ENCODE results near the gene CDC42EP5.
A peak's percentile ranks its signal among the peaks of the same experiment; 100 is the strongest.

CDC42EP5 gene

GRCh38 chr19:54461613-54462012 lies 11.5 kb downstream of the CDC42EP5 start:
- DNase-seq, result no peak

- DNase-seq, result no peak
Observed at GRCh38 chr19:54461210-54461609, 11.9 kb downstream of the CDC42EP5 start.

DNA sequence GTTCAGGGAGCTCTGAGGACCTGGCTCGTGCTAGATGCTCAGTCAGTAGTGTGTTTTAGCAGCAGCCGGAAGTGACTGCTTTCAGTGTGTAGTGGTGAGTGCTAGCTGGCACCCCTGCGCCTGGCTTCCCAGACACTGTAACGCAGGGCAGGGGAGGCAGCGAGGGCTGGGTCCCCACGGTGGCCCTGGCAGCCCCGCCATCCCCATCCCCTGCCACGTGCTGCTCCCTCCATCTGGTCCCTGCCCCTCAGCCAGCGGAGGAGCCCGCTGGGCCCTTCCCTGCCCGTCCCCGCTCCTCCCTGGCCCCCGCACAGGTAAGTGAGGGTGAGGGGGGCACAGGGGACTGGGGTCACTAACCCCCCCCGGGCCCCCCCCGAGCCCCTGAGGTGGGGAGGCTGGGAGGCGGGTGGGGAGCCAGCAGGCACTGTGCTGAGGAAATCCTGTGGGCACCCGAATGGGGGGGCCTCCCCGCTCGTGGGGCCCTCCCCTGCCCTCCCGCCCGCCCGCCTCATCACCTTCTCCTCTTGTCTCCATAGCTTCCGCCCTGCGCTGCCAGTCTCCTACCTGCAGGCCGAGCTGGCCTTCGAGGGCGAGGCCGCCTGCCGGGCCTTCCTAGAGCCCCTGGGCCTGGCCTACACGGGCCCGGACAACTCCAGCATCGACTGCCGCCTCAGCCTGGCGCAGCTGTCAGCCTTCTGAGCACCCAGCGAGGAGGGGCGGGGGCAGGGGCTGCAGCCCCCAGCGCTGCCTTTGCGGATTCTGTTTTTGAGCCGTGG lies 12.7 kb downstream of the CDC42EP5 start:
- DNase-seq, result no peak

GRCh38 chr19:54459282-54460229 lies 13.5 kb downstream of the CDC42EP5 start:
- no peak for DNase-seq

DNA sequence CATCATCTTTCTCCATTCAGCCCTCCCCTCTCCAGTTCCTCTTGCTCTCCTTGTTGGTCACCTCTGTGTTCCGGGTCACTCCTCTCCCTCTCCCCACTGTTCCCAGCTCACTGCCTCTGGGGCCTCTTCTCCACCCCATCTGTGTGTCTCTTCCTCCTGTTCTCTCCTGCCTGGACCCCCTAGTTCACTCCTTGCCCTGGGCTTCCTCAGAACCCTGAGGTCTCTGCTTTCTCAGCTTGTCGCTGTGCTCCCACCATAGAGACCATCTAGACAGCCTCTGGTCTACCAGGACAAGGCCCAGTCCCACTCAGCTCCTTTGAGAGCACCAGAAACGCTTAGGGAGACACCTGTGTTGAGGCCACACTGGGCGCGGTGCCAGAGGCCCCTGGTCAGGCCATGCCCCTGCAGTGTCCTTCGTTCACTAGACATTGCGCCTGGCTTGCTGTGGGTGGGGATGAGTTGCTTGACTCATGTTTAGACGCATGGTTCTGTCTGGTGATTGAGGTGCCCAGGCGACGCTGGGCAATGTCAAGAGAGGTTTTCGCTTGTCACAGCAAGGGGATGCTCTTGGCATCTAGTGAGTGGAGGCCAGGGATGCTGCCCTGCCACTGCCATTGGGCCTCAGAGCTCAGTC lies 14.3 kb downstream of the CDC42EP5 start:
- DNase-seq, result no peak

GRCh38 chr19:54457773-54458647 lies 15.1 kb downstream of the CDC42EP5 start:
- no peak for DNase-seq

- DNase-seq, result no peak
Observed at GRCh38 chr19:54456423-54457373, 16.4 kb downstream of the CDC42EP5 start.

- no peak for DNase-seq
Observed at GRCh38 chr19:54455786-54456422, 17.2 kb downstream of the CDC42EP5 start.

- DNase-seq, result no peak
Observed at GRCh38 chr19:54454781-54455675, 18.1 kb downstream of the CDC42EP5 start.

DNA sequence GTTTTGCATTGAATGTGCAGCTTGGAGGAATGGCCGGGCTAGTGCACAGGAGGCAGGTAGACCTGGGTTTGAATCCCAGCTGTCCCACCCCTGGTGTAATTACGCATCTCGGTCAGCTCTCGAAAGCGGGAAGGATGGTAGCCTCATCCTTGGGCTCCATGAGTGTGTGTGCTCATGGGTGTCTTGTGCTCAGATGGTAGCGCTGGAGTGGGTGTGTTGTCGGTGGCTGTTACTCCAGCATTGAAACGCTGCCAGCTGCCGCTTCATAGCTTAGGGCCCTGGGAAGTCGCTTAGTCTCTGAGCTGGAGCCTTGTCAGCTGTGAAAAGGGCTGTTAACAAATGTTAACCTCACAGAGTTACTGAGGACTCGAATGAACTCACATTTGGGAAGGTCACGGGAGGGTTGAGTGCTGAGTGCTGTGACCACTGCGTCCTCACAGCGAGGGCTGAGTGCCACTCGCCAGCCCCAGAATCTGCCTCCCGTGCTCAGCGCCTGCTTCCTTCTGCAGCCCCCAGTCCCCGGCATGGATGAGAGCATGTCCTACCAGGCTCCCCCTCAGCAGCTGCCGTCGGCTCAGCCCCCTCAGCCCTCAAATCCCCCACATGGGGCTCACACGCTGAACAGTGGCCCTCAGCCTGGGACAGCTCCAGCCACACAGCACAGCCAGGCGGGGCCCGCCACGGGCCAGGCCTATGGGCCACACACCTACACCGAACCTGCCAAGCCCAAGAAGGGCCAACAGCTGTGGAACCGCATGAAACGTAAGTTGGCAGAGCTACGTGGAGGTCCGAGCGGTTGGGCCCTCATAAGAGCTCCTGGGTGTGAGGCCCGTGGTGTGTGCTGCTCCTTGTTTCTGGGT lies 18.9 kb downstream of the CDC42EP5 start:
- no peak for DNase-seq

- no peak for DNase-seq
Observed at GRCh38 chr19:54452626-54453025, 20.5 kb downstream of the CDC42EP5 start.

- DNase-seq, result no peak
Observed at GRCh38 chr19:54451997-54452396, 21.1 kb downstream of the CDC42EP5 start.

DNA sequence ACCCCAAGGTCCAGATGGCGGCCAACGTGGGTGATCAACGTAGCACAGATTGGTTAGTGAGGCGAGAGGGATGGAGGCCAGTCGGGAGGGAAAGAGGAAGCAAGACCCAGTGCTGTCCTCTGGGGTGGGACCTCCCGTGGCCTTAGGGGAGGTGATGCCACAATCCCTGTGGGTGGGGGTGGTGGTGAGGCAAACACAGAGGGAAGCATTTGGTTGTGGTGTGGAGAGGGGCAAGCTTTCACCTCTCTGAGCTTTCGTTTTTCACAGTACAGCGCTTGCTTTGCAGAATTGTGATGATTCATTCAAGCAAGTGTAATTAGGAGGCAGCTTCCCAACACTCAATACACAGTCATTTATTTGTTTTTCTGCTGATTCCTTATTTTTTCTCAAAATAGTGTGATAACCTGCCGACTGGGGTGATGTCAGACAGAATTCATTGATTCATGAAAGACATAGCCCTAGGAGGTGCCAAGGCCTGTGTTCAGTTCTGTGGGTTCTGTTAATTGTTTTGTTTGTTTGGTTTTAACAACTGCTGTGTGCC lies 21.7 kb downstream of the CDC42EP5 start:
- no peak for DNase-seq

DNA sequence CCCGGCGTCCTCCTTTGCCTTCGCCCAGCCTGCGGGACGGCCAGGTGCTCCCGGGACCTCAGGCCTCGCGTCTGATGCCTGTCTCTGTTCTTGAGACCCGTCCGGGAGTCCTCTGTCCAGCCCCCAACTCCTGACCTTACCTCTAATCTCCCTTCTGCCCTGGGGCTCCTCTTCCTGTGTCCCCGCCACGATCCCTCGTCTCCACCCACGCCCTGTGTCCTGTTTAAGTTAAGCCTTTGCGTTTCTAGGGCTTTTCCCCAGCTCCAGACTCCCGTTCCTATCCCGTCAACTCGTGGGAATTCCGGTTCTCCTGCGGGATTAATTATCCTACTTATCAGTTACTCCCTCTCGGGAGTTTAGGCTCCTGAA lies 23.4 kb downstream of the CDC42EP5 start:
- no peak for DNase-seq

GRCh38 chr19:54448774-54449700 lies 24.1 kb downstream of the CDC42EP5 start, which contains the start of gene LENG8:
LENG8 (plus strand) TSS chr19:54449199; CDS start chr19:54451345, 2,146 bp downstream.
- peak; percentile 97 for DNase-seq

DNA sequence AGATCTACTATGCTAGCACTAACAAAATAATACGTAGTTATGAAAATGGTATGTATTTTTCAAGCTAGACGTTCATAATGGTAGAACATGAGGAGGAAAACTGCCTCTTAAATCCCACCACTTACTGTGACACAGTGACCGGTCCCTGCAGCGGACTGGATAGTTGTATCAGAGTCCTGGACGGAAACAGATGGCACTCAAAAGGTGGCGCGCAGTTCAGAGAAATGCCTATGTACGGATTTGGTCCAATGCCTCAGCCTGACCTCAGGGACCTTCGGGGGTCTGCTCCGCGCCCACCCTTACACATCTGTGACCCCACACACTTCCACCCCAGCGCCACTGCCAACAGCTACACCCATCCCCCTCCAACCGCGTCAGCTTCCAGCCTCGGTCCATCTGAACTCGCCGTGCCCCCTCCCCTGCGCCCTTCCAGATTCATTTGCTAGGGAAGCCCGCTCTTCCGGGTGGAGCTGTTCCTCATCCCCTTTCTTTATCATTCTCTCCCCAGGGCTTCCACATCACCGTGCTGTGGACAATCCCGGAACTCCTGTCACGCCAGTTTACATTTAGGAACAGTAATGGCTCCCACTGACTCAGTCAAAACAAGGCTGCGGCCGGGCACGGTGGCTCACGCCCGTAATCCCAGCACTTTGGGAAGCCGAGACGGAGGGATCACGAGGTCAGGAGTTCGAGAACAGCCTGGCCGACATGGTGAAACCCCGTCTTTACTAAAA lies 24.9 kb downstream of the CDC42EP5 start:
- DNase-seq, result peak; percentile 43
